NCI-H1436 treated with DMSO at 0.1 percent for 48 hours (cell line): Measurements from ENCODE around the gene PIK3R1.

Experiments
- DNase-seq: peaks from one replicate; lab custom pipeline; 2025; lab: John Stamatoyannopoulos, UW

Gene PIK3R1

DNA sequence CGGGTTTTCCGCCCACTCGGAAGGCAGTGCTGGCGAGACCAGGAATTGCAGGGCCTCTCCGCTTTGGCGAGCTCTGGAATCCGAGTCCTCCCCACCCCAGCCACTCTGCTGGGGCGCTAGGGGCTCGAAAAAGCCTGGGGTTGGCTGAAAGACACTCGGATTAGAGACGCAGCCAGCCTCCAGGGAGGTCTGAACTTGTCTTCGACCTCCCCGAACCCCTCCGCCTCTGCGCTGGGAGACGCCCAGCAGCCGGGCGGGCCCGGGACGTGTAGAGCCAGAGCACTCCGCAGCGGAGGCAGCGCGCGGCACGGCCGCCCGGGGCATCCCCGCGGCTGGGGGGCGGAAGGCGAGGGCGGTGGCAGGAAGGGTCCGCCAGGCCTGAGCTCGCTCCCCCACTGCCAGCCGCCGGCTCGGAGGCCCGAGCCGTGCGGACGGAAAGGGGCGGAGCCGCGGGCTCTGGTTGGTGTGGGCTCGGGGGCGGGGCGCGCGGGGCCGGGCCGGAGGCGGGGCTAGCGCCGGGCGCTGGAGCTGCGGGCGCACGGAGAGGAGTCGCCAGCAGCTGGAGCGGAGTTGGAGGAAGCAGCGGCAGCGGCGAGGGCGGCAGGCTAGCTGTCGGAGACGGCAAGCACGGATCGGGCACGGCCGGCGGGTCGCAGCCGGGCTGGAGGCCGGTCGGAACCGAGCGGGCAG lies at the start of gene PIK3R1:
PIK3R1 (plus strand) TSS at position 549 of the 690 bp plus-strand sequence. CDS start 10,920 bp downstream, outside the sequence.
- DNase-seq = peak; percentile 61

DNA sequence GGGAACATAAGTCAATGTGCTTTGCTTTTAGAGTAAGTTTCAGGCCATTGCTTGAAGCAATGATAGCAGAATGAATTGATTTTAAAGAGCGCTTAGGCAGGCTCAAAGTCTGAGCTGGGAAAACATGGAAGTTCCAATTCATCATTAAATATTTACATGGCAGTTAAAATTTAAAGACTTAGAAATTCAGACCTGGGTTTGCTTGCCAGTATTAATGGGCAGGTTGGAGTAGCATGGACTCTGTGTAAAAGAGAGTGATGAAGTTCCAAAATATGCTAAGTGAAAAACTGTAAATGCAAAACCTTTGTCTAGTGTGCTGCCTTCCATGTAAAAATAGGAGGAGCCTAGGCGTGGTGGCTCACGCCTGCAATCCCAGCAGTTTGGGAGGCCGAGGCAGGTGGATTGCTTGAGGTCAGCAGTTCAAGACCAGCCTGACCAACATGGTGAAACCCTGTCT lies 48.3 kb upstream of the PIK3R1 start:
- DNase-seq = no peak

DNA sequence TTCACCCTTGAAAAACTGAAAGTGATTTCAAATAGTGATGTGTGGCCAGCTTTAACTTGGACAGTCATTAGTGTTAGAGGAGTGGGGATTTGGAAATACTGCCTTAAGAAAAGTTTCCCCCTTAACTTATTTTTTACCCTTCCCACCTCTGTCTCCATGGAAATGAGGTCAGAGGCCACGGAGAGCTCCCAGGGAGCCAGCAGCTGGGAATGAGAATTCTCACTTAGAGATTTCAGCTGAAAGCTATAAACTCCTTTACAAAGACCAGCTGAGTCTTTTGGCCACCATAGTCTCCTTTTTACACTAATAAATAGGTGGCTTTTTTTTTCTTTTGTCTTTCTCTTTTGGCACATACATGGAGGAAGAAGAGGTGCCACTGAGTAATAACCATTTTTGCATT lies 45.7 kb upstream of the PIK3R1 start:
- no peak for DNase-seq

DNA sequence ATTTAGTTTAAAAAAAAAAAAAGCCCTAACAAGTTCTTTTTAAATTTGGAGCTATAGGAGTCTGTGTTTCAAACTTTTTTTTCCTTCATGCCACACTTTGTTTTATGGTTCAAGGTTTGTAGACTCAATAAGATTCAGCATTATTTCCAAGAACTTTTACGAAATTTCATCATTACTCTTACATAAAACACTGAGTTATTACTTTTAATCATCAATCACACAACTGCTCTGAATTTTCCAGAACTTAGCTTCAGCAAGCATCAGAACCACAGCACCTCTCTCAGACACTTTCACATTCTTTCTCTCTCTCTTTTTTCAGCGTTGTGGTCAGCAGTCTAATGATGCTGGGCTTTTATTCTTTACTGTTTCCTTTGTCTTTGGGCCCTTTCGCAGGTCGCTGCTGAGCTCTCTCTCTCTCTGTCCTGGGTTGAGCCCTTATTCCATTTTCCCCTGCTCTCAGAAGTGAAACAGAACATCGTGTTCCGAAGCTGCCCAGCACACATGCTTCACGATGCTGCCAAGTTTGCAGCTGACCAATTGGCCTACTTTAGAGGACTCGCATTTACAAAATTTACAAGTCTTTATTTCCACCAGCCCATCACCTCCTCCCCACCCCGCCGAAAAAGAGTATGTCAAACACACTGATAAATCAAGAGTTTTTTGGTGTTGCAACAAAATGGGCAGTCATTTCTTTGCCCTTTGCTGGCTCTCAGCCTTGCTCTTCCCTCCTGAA lies 44.6 kb upstream of the PIK3R1 start:
- no peak for DNase-seq

DNA sequence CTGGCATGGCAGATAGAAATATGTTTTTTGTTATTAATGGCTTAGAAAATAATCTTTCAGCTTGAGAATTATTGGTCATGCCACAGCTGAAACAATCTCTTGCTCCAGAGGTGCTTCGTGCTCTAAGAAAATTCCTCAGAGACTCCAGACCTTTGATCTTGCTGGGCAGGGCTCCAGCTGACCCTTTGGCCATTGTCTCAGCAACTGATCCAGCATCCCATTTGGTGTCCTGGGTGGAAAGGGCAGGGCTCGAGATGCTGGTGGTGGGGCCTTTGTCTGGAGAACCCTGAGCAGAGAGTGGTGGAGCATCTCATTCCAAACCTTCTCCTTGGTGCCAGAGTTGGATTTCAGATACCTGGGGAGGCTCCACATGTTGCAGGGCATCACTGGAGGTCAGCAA lies 43.2 kb upstream of the PIK3R1 start:
- DNase-seq = no peak

DNA sequence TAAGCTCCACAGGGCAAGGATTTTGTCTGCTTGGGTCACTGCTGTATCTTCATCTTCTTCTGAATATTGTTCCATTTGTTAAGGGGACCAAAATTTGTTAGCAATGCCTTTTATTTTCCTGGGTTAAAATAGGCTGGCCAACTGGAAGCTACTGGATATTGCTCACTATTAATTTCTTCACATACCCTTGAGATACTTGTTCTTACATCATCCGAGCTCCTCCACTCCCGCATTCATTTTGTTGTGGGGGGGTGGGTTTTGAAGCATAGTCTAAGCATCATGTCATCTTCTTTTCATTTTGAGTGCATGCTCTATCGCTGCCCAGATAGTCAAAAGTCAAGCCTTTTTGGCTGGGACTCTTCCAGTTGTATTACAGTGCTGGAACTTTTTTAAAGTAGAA lies 42.5 kb upstream of the PIK3R1 start:
- no peak for DNase-seq

DNA sequence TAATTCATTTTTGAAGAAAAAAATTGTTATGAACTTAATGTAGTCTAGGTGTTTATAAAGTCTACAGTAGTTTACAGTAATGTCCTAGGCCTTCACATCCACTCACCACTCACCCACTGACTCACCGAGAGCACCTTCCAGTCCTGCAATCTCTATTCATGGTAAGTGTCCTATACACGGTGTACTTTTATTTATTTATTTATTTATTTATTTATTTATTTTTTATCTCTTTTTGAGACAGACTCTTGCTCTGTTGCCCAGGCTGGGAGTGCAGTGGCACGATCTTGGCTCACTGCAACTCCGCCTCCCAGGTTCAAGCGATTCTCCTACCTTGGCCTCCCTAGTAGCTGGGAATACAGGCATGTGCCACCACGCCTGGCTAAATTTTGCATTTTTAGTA lies 39.3 kb upstream of the PIK3R1 start:
- DNase-seq = no peak

DNA sequence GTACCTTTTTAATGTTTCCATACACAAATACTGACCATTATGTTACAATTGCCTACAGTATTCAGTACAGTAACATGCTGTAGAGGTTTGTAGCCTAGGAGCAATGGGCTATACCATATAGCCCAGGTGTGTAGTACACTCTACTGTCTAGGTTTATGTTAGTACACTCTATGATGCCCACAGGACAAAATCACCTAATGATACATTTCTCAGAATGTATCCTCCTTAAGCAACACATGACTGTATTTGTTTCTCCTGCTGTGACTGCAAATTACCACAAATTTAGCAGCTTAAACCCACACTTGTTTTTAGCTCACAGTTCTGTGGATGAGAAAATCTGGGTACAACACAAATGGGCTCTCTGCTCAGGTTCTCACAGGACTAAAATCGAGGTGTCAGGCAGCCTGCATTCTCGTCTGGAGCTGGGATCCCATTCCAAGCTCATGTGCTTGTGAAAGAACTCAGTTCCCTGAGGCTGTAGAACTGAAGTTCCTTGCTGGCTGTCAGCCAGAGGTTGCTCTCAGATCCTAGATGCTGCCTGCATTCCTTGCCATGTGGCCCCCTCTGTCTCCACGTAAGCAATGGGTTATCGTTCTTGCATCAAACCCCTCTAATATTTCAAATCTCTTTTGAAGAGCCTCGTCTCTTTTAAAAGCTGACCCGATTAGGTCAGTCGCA lies 38.6 kb upstream of the PIK3R1 start:
- no peak for DNase-seq

DNA sequence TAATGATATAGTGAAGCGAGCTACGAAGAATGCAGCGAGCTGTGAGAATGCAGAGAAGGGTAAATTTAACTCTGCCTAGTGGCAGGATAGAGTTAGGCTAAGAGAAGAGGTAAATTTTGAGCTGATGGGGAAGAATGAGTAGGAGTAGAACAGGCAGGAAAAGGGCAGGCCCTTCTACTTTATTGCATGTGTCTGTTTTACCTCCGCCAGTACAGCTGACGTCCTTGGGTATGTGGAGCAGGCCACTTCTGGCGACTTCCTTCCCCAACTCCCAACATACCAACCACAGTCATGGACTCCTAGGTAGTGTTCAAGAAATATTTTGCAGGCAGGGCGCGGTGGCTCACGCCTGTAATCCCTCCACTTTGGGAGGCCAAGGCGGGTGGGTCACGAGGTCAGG lies 37.9 kb upstream of the PIK3R1 start:
- no peak for DNase-seq

DNA sequence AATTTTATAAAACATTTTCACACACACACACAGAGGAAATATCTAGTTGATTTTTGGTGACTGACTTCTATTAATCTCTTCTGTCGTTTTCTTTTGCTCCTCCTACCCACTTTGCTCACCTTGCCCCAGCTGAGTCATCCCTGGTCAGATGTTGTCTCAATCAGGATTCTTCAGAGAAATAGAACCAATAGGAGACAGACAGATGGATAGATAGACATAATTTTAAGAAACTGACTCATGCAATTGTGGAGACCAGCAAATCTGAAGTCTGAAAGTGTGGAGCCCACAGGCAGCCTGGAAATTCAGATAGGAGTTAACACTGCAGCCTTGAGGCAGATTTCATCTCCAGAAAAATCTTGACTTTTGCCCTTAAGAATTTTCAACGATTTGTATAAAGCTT lies 37.0 kb upstream of the PIK3R1 start:
- no peak for DNase-seq

DNA sequence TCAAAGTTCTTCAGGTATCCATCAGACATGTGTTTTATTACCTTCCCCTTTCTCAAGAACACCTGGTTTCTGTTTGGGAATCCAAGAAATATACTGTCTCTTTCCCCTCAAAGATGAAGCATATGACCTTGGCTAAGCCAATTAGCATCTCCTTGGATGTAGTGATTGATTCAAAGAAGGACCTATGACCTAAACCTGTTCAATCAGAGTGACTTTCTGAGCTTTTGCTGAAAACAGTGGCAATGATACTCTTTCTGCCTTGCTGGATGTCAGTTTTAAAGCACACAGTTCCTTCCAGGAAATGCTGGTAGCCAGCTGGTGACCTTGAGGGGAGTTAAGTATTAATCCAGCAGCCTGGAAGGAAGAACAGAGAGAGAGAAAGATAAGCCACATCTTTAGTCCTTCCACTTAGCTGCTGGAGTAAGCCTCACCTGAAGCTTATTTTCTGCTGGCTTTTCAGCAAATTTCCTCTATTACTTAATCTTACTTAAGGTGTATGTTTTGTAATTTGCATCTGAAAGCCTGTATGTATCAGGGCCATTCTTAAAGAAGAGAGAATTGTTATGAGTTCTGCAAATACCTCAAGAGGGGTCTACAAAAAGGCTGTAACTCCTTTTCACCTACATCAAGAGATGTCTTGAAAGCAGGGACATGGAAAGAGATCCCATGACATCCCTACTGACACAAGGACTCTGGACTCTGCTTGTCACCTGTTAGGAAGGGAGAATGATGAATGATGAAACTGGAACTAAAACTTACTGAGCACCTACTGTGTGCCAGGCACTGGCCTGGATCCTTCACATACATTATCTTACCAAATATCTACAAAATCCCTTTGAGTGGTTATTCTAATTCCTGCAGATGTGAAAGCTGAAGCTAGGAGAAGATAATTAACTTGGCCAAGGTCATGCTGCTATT lies 35.2 kb upstream of the PIK3R1 start:
- no peak for DNase-seq

DNA sequence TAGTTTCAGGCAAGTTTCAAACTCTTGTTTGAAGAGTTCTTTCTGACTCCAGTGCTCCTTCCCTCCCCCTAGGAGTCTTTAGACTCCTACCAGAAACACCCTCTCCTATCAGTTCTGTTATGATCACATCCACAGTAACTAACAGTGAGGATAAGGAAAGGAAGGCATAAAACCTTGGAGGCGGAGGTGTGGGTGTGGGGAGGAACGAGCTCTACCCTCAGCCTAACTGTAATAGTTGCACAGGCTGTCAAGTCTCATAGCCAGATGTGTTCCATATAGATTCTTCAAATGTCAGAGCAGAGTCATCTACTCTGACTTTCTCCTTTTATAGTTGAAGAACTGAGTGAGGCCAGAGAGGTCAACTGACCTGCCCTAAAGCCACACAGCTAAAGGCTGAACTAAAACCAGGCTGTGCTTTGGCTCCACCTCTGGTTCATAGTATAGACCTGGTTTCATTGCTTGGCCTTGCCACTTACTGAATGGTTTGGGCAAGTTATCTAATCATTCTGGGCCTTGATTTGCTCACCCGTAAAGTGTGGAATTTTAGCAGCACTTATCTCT lies 34.4 kb upstream of the PIK3R1 start:
- no peak for DNase-seq

DNA sequence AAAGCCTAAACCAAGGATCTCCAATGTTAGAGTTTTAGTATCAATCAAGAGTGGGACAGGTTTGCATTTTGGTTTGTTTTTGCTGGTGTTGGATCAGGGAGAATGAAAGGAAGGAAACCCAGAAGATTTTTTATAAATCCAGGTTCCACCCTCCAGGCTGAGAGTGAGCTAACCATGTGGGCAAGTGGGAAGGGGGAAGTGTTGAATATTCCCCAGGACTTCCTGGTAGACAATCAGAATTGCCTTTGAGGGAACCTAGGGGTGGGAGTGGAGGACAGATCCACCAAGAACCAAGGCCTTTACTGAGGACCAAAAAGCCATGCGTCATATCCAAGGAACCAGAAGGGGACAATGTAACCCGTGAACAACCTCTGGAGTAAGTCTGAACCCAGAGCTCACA lies 33.5 kb upstream of the PIK3R1 start:
- no peak for DNase-seq

DNA sequence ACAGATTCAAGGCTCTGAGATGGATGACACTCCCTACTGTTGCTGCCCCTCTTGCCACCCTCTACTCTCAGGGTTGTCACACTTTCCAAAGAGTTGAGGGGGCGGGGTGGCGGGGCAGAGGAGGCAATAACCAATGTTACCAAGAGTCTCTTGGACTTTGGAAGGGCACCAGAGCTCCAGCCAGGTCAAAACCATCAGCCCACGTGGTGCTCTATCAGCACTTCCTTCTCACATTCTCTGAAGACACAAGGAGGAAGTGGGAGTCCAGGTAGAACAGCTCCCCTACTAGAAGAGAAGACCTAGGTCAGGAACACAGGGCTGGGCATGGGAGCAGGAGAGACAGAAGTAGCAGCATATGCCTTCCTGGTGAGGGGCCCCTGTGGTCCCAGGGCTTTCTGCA lies 33.0 kb upstream of the PIK3R1 start:
- no peak for DNase-seq

DNA sequence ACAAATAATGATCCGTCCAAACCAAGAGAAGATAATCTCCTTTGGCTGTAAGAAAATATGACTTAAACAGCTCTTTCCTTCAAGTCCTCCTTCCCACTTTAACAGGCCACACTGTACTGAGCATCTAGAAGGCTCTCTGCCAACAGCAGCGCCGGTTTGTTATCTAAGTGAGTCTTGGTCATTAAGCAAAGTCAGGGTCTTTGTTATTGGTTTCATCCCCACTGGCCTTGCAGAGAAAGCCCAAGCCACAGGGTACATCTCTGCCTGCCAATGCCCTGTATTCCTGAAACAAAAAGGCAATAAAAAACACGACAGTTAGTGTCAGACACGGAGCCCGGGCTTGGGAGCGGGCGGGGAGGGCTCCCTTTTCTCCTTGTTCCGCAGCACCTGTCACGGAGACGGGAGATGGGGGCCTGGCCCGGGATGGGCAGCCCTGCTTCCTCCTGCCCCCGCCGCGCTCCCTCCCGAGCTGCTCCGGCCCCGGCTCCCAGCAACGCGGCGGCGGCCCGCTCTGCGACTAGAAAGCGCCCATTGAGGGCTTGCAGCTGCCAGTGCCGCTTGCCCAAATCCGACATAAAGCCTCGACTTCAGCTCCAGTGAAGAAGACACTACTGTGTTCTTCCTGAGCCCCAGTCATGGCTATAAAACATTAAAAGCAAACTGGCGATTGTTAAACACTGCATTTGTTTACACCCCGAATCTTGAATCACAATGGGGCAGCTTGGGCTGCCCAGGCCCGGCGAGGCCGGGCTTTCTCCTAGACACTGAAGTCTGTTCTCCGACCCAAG lies 28.1 kb upstream of the PIK3R1 start:
- no peak for DNase-seq

DNA sequence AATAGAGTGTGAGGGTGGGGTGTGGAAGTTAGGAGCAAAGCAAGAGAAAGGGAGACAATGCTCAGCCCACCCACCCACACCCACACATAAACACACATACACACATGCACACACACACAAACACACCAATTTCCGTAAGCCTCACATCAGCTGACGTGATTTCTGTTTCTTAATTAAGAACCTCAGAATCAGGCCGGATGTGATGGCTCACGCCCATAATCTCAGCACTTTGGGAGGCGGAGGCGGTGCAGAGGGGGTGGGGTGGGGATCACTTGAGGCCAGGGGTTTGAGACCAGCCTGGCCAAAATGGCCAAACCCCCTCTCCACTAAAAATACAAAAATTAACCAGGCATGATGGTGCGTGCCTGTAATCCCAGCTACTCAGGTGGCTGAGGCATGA lies 26.4 kb upstream of the PIK3R1 start:
- no peak for DNase-seq

DNA sequence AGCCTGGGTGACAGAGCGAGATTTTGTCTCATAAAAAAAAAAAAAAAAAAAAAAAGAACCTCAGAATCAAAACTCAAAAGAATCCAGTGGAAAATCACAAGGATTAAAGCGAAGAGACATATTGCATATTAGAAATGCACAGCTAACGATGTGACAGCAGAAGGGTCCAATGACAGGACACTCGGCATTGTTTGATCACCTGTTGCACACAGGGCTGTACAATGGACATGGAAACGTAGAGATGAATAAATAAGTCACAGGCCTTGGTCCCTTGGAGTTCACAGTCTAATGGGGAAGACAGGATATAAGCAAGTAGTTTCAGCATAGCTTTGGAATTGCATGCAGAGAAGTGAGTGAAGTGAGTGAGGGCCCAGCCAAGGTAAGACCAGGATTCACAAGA lies 25.9 kb upstream of the PIK3R1 start:
- DNase-seq = no peak

DNA sequence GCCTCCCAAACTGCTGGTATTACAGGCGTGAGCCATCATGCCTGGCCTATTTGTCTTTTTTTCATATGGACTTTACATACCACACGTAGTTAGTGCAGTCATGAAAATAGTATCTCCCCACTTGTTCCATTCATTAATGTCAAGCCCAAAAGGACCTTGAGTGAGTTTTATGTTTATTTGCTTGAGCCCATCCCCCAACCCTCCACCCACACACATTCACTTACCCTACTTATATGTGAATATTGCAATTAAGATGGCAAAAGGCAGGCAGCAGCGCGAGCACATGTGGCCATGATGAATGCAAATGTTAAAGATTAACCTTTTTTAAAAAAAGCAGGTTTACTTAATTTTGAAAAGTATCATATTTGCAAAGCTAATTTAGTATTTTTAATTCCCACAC lies 24.9 kb upstream of the PIK3R1 start:
- DNase-seq = no peak

DNA sequence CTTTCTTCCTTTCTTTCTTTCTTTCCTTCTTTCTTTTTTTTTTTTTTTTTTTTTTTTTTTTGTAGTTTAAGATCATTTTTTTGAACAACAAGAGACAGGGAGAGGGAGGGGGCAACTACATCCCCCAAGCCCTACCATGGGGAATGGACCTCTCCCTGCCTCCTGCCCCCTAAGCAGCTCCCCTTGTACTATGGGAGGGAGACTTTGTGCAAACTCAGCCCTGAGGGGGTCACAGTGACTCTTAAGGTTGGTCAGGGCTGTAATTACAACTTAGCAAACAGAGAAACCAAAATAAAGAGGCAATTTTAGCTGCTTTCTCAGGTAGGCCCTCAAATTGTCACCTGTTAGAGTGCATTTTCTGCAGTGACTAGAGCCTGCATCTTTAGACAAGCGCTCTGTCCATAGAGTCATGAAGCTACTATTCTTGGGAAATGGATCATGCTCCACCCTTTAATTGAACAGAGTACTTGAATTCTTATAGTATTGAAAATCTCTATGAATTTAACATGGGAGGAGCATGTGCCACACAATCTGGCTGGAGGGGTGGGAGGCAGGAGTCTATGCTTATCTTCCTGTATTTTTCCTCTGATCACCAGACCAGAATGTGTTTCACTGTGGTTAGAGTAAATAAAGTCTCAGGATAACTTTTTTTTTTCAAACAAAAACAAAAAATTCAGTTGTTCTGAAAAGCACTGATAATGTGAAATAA lies 24.3 kb upstream of the PIK3R1 start:
- DNase-seq = no peak

DNA sequence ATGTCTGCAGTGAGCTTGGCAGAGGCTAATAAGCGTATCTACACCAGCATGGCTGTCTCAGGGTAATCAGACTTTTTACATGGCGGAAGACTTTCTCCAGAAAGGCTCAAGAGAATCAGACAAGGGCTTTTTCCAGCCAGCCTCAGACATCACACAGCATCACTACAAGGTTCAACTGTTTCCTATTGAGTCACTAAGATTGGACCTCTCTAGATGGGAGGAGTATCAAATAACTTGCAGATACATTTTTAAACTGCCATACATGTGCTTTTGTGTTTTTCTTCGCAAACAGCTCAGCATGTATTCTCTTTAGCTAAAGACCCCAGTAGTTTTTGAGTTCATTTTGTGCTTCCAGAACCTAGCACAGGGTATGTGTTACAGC lies 22.9 kb upstream of the PIK3R1 start:
- no peak for DNase-seq
